Measurements from ENCODE around the gene ADCY7. TPM values are rescaled to one million over a fixed set of nuclear protein-coding genes. Genes with fewer than 3 reads are reported as not detected.

Gene ADCY7
- total RNA-seq, 3 donors from 2014 or later (not counting 1 experiment from before 2014, with no cell fraction given), result 479 to 591 (median 512) TPM

DNA sequence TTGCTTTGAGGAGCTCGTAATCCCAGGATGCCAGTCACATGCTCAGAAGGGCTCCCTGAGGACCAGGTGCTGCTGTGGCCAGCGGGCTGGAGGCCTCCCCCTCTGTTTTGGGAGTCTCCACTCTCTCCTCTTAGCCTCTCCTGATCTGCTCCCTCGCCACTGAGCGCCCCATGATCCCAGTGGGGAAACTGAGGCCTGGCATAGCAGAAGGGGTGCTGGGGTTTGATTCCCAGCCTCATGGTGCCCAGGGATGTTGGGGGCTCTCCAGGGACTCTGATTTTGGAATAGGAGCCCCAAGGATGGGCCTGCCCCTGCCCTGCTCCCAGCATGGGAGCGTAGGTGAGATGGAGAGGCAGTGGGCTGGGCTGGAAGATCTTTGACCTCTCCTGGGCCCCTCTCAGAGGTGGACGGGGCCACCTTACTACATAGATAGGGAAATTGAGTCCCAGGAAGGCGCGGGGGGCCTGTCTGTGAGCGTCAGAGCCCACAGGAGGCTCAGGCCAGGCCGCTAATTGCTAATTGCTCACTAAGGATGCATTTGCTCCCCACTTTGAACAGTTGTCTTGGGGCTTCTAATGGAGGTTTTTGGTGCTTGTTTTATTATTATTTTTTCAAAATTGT, 525 bp upstream of the ADCY7 start:
- Histone ChIP-seq H3K4me1 (ENCODE audit: control insufficient read depth, insufficient read depth, low read length) (peaks cover 85% of the 10 kb centered on the region), H3K27ac (ENCODE audit: low read length) (peak overlapping the region; percentile 72), H3K9me3 (ENCODE audit: control insufficient read depth, insufficient read depth, low read length) (no peaks in the 10 kb centered on the region), H3K4me3 (ENCODE audit: low read length) (peak overlapping the region; percentile 75), H3K36me3 (ENCODE audit: control insufficient read depth, insufficient read depth, low read length) (no peaks in the 10 kb centered on the region), H3K27me3 (ENCODE audit: control insufficient read depth, insufficient read depth, low read length) (no peaks in the 10 kb centered on the region)
- Mint-ChIP-seq H3K36me3 (no peaks in the 10 kb centered on the region), H3K4me3 (peak overlapping the region; percentile 88), H3K4me1 (peaks cover 88 to 95% of the 10 kb centered on the region in 2 donors), H3K9me3 (no peaks in the 10 kb centered on the region), H3K27me3 (ENCODE audit: low read depth in 2 of 2) (no peaks in the 10 kb centered on the region), H3K27ac (peak overlapping the region; percentile 91 to 99)
- ATAC-seq (no peak), DNase-seq (no peak)
- intact Hi-C loops (cut with micrococcal nuclease), result loop anchor here (1.0 to 5.0 kb wide), 5 partner anchors 8 to 109 kb away; no protein-coding TSS in a partner anchor
- 58% methylated on average over 10 of the region's 10 CpGs for WGBS (ENCODE audit: insufficient coverage)
- TF ChIP-seq CTCF (IDR thresholded peaks at IDR 0.05), result no peak

GRCh38 chr16:50267151-50267631, 840 bp downstream of the ADCY7 start:
- peak overlapping the region; percentile 88 for H3K4me3 Mint-ChIP-seq
- peaks cover 82 to 95% of the 10 kb centered on the region in 2 donors for H3K4me1 Mint-ChIP-seq
- H3K27me3 Mint-ChIP-seq (ENCODE audit: low read depth in 2 of 2), result no peaks in the 10 kb centered on the region
- TF ChIP-seq CTCF (IDR thresholded peaks at IDR 0.05), result no peak
- H3K36me3 Mint-ChIP-seq, result no peaks in the 10 kb centered on the region
- Histone ChIP-seq H3K27ac (ENCODE audit: low read length) (peak overlapping the region; percentile 72), H3K4me1 (ENCODE audit: control insufficient read depth, insufficient read depth, low read length) (peaks cover 87% of the 10 kb centered on the region), H3K9me3 (ENCODE audit: control insufficient read depth, insufficient read depth, low read length) (no peaks in the 10 kb centered on the region), H3K4me3 (ENCODE audit: low read length) (peak overlapping the region; percentile 75), H3K27me3 (ENCODE audit: control insufficient read depth, insufficient read depth, low read length) (no peaks in the 10 kb centered on the region), H3K36me3 (ENCODE audit: control insufficient read depth, insufficient read depth, low read length) (peaks cover 10% of the 10 kb centered on the region)
- H3K9me3 Mint-ChIP-seq, result no peaks in the 10 kb centered on the region
- ATAC-seq, result peak in 2 of 3 donors; percentile 2 to 13
- WGBS (ENCODE audit: insufficient coverage), result 26% methylated on average over 6 of the region's 8 CpGs
- peak overlapping the region; percentile 91 to 99 for H3K27ac Mint-ChIP-seq
- intact Hi-C loops (cut with micrococcal nuclease), result loop anchor here (5.0 kb wide), 3 partner anchors 50 to 110 kb away; no protein-coding TSS in a partner anchor
- no peak for DNase-seq

DNA sequence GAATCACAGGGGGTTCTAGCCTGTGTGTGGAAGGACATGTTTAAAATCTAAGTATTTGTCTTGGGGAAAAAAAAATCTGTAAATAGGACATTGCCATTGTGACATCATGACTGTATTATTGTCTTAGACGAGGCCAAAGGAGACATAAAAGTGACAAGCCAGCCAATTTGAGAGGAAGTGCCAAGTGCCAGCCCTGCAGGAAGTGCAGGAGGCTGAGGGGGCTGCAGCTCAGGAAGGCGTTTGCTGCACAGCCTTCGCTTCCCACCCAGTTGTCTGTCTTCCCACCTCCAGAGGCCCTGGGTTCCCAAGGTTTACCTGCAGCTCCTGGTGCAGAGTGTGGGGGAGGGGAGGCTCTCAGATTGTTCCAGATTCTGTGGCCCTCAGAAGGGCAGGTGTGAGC, 1.3 kb downstream of the ADCY7 start:
- Histone ChIP-seq H3K4me3 (ENCODE audit: low read length) (peak overlapping the region; percentile 75), H3K4me1 (ENCODE audit: control insufficient read depth, insufficient read depth, low read length) (peaks cover 87% of the 10 kb centered on the region), H3K36me3 (ENCODE audit: control insufficient read depth, insufficient read depth, low read length) (peaks cover 12% of the 10 kb centered on the region), H3K27me3 (ENCODE audit: control insufficient read depth, insufficient read depth, low read length) (no peaks in the 10 kb centered on the region), H3K9me3 (ENCODE audit: control insufficient read depth, insufficient read depth, low read length) (no peaks in the 10 kb centered on the region), H3K27ac (ENCODE audit: low read length) (peak overlapping the region; percentile 72)
- DNase-seq, result peak in 1 of 2 donors; percentile 70
- Mint-ChIP-seq H3K4me1 (peaks cover 82 to 95% of the 10 kb centered on the region in 2 donors), H3K9me3 (no peaks in the 10 kb centered on the region), H3K4me3 (peak overlapping the region; percentile 88), H3K36me3 (no peaks in the 10 kb centered on the region), H3K27me3 (ENCODE audit: low read depth in 2 of 2) (no peaks in the 10 kb centered on the region), H3K27ac (peak overlapping the region; percentile 91 to 99)
- under 1% methylated on average over 3 of the region's 3 CpGs for WGBS (ENCODE audit: insufficient coverage)
- intact Hi-C loops (cut with micrococcal nuclease), result loop anchor here (5.0 kb wide), 3 partner anchors 50 to 110 kb away; no protein-coding TSS in a partner anchor
- ATAC-seq, result peak; percentile 28 to 60 (median 37)
- TF ChIP-seq CTCF (IDR thresholded peaks at IDR 0.05), result no peak

Measured in natural killer cell (primary cell).